ENCODE data around the gene EIF5AL1. TPM values are rescaled to one million over a fixed set of nuclear protein-coding genes. Genes with fewer than 3 reads are reported as not detected.

Gene EIF5AL1
- total and polyA plus RNA-seq, 9 of the 15 experiments (the other 6 are each of a cell fraction or from before 2014, with no cell fraction given), result 0.03 to 3.4 (median 0.53) TPM; not detected in 1

DNA sequence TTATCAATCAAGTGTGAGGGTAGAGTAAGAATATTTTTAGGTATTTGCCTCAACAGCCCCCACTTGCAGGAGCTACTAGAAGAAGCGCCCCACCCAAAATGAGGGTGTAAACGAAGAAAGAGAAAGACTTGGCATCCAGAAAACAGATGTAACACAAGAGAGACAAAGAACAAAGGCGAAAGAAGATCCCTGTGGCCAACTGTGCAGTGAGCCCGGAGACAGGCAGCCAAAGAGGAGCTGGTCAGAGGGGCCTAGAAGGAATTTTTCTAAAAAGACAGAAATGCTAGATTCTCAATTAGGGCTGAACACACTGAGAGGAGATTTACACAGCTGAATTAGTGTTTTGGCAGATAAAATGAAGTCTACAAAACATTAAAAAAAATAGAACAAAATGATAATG is 29.6 kb upstream of the EIF5AL1 start:
- intact Hi-C loops (cut with micrococcal nuclease), result no loop called here
- FAIRE-seq, result no peak

More for the DNA sequence above, 29.6 kb upstream of the EIF5AL1 start:
- peaks cover 0 to 3% of the 10 kb centered on the region in 2 experiments; a peak in 1 of 5 replicates for H3K4me1 ChIP-seq (replicated peaks in 1 of 2; ENCODE audit: control insufficient read depth in 2 of 2, insufficient read depth in 2 of 2, low read length in 2 of 2)
- TF ChIP-seq, protein P1, sequence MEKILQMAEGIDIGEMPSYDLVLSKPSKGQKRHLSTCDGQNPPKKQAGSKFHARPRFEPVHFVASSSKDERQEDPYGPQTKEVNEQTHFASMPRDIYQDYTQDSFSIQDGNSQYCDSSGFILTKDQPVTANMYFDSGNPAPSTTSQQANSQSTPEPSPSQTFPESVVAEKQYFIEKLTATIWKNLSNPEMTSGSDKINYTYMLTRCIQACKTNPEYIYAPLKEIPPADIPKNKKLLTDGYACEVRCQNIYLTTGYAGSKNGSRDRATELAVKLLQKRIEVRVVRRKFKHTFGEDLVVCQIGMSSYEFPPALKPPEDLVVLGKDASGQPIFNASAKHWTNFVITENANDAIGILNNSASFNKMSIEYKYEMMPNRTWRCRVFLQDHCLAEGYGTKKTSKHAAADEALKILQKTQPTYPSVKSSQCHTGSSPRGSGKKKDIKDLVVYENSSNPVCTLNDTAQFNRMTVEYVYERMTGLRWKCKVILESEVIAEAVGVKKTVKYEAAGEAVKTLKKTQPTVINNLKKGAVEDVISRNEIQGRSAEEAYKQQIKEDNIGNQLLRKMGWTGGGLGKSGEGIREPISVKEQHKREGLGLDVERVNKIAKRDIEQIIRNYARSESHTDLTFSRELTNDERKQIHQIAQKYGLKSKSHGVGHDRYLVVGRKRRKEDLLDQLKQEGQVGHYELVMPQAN (IDR thresholded peaks at IDR 0.05; ENCODE audit: borderline replicate concordance), result no peak
- no peak for TF ChIP-seq CBX3 (IDR thresholded peaks at IDR 0.05; ENCODE audit: borderline replicate concordance in 1 of 2, low read length in 2 of 2)
- TF ChIP-seq ZNF644 (tag; IDR thresholded peaks at IDR 0.05; ENCODE audit: low read depth), result no peak
- no peak for TF ChIP-seq SMARCB1 (IDR thresholded peaks at IDR 0.05; ENCODE audit: insufficient read length, low read depth)
- TF ChIP-seq, protein P2, sequence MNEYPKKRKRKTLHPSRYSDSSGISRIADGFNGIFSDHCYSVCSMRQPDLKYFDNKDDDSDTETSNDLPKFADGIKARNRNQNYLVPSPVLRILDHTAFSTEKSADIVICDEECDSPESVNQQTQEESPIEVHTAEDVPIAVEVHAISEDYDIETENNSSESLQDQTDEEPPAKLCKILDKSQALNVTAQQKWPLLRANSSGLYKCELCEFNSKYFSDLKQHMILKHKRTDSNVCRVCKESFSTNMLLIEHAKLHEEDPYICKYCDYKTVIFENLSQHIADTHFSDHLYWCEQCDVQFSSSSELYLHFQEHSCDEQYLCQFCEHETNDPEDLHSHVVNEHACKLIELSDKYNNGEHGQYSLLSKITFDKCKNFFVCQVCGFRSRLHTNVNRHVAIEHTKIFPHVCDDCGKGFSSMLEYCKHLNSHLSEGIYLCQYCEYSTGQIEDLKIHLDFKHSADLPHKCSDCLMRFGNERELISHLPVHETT (CRISPR knock-in tag; conservative IDR thresholded peaks at IDR 0.05 in 1 of 2, IDR thresholded peaks at IDR 0.05 in 1 of 2), result no peak
- TF ChIP-seq, protein P3, sequence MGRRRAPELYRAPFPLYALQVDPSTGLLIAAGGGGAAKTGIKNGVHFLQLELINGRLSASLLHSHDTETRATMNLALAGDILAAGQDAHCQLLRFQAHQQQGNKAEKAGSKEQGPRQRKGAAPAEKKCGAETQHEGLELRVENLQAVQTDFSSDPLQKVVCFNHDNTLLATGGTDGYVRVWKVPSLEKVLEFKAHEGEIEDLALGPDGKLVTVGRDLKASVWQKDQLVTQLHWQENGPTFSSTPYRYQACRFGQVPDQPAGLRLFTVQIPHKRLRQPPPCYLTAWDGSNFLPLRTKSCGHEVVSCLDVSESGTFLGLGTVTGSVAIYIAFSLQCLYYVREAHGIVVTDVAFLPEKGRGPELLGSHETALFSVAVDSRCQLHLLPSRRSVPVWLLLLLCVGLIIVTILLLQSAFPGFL (CRISPR knock-in tag; IDR thresholded peaks at IDR 0.05), result no peak
- TF ChIP-seq TBP (optimal IDR thresholded peaks at IDR 0.05; ENCODE audit: low read depth, low read length), result no peak
- no peak for TF ChIP-seq MCM3 (IDR thresholded peaks at IDR 0.05)
- no peak for TF ChIP-seq ELF1 (tag; IDR thresholded peaks at IDR 0.05)
- TF ChIP-seq RAD21 (CRISPR knock-in tag; conservative IDR thresholded peaks at IDR 0.05 in 1 of 2, IDR thresholded peaks at IDR 0.05 in 1 of 2), result no peak
- no peak for TF ChIP-seq ATF7 (IDR thresholded peaks at IDR 0.05)
- no peak for TF ChIP-seq RFX1 (IDR thresholded peaks at IDR 0.05)
- TF ChIP-seq, protein P4, sequence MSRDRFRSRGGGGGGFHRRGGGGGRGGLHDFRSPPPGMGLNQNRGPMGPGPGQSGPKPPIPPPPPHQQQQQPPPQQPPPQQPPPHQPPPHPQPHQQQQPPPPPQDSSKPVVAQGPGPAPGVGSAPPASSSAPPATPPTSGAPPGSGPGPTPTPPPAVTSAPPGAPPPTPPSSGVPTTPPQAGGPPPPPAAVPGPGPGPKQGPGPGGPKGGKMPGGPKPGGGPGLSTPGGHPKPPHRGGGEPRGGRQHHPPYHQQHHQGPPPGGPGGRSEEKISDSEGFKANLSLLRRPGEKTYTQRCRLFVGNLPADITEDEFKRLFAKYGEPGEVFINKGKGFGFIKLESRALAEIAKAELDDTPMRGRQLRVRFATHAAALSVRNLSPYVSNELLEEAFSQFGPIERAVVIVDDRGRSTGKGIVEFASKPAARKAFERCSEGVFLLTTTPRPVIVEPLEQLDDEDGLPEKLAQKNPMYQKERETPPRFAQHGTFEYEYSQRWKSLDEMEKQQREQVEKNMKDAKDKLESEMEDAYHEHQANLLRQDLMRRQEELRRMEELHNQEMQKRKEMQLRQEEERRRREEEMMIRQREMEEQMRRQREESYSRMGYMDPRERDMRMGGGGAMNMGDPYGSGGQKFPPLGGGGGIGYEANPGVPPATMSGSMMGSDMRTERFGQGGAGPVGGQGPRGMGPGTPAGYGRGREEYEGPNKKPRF (IDR thresholded peaks at IDR 0.05; ENCODE audit: low read depth, low read length), result no peak
- H3K79me2 ChIP-seq (ENCODE audit: control insufficient read depth, insufficient read depth, low read length), result no peaks in the 10 kb centered on the region
- in situ Hi-C loops (cut with MboI), result no loop called here
- no peaks in the 10 kb centered on the region for H3K36me3 ChIP-seq (ENCODE audit: control insufficient read depth, insufficient read depth, low read length)
- no peaks in the 10 kb centered on the region for H4K20me1 ChIP-seq (replicated peaks; ENCODE audit: control insufficient read depth, insufficient read depth, low read length)
- H3K4me2 ChIP-seq (ENCODE audit: insufficient read depth, low read length), result no peak overlapping the region
- ATAC-seq (no peak), DNase-seq (ENCODE audit: extremely low read depth in 1 of 4, low spot score in 3 of 4) (no peak)
- no peak overlapping the region for H2AFZ ChIP-seq (ENCODE audit: low read depth, low read length)
- H3K9me1 ChIP-seq (ENCODE audit: control insufficient read depth, insufficient read depth, low read length), result no peaks in the 10 kb centered on the region
- H3K9me3 ChIP-seq (replicated peaks; ENCODE audit: control insufficient read depth, insufficient read depth, low read depth, low read length), result no peaks in the 10 kb centered on the region
- no TSS peak for BruUV-seq (replicated peaks)
- H3K4me3 ChIP-seq, result no peak overlapping the region
- POLR2A ChIA-PET, result interaction anchor here (0.8 to 1.1 kb wide), 4 partner anchors 16 to 109 kb away, joined by 3 to 4 read pairs (median 3); no protein-coding TSS in a partner anchor
- H3K27me3 ChIP-seq (ENCODE audit: control insufficient read depth in 2 of 2, insufficient read depth in 2 of 2, low read length in 2 of 2), result peaks cover 7 to 10% of the 10 kb centered on the region in 2 experiments; a peak in 2 of 5 replicates
- 1% methylated on average over 4 of the region's 4 CpGs for WGBS (ENCODE audit: insufficient coverage, low coverage, missing lambda C conversion rate)
- CTCF ChIA-PET (ENCODE audit: low intra/inter-chr PET ratio), result no interaction called here
- H3K27ac ChIP-seq (ENCODE audit: extremely low read depth, low read depth, low read length), result no peak overlapping the region
- H3K9ac ChIP-seq (ENCODE audit: insufficient read depth in 1 of 2, low read depth in 2 of 2, low read length in 2 of 2), result no peak overlapping the region
